GM12878 (cell line): ENCODE results near the gene SLC6A11. TPM values are rescaled to one million over a fixed set of nuclear protein-coding genes. Genes with fewer than 3 reads are reported as not detected.

Experiments
- ATAC-seq: fragments of 200-7000 bp; cut with Tn5 transposase; 3 replicates; pipeline ENCODE4 v1.9.1; 2020; ENCODE audit warnings: mild to moderate bottlenecking, moderate library complexity
- BruUV-seq: library from RNA; stranded (reverse); fragments of 400-500 nt; replicated peaks from 2 replicates; lab custom pipeline; 2021; lab: Mats Ljungman, UMichigan
- CTCF ChIA-PET: fragments of 300-600 bp; sonication (Branson Sonifier 250); formaldehyde crosslinking; extraction: SDS; loops from one replicate; lab custom pipeline; 2021; ENCODE audit warnings: inconsistent platforms; lab: Yijun Ruan, JAX
- POLR2A ChIA-PET: fragments of 350-600 bp; formaldehyde crosslinking; extraction: SDS; loops from one replicate; lab custom pipeline; 2021; ENCODE audit warnings: inconsistent platforms; lab: Charles Lee
- RAD21 ChIA-PET: fragments of 300-600 bp; sonication (Branson Sonifier 250); formaldehyde crosslinking; loops from one replicate; lab custom pipeline; 2023; ENCODE audit warnings: antibody characterized with exemption; ENCODE audit not compliant: unreplicated experiment; lab: Charles Lee
- SMC1A ChIA-PET: fragments of 300-600 bp; sonication (Branson Sonifier 250); formaldehyde crosslinking; loops from one replicate; lab custom pipeline; 2023; ENCODE audit not compliant: unreplicated experiment, uncharacterized antibody; lab: Charles Lee
- DNase-seq: peaks from one replicate; pipeline ENCODE4 v3.0.0-alpha.2; 2011; ENCODE audit warnings: low read depth, low spot score
- FAIRE-seq: peaks from 3 replicates; lab custom pipeline; 2011; peaks lifted over from hg19 to GRCh38; lab: Jason Lieb, UNC
- H2AFZ ChIP-seq: 2 replicates; pipeline ENCODE4 v1.6.0; 2011; ENCODE audit warnings: low read depth, low read length, control low read depth; ENCODE audit not compliant: control insufficient read depth
- H3K27ac ChIP-seq: 2 replicates; pipeline ENCODE4 v1.5.1; 2011; ENCODE audit warnings: control low read depth; ENCODE audit not compliant: control insufficient read depth, insufficient read depth
- H3K27me3 ChIP-seq, 2 experiments: replicated peaks in 1 of 2; 2 replicates each; pipeline versions ENCODE4 v1.6.0 to v1.6.1; 2011; ENCODE audit warnings: low read length in 1 of 2; ENCODE audit not compliant: control insufficient read depth in 2 of 2, insufficient read depth in 2 of 2
- H3K36me3 ChIP-seq, 2 experiments: 2 replicates each; pipeline ENCODE4 v1.5.1; 2011; ENCODE audit warnings: low read length in 1 of 2; ENCODE audit not compliant: control insufficient read depth in 2 of 2, insufficient read depth in 2 of 2
- H3K4me1 ChIP-seq: 2 replicates; pipeline ENCODE4 v1.6.1; 2011; ENCODE audit warnings: mild to moderate bottlenecking, low read length, moderate library complexity, mixed read lengths; ENCODE audit not compliant: control insufficient read depth, insufficient read depth
- H3K4me2 ChIP-seq: 2 replicates; pipeline ENCODE4 v1.6.0; 2011; ENCODE audit warnings: control low read depth; ENCODE audit not compliant: control insufficient read depth, insufficient read depth
- H3K4me3 ChIP-seq: fragments of 200-600 bp; sonication (generic); 2 replicates; pipeline ENCODE4 v1.5.1; 2016
- H3K79me2 ChIP-seq: 2 replicates; pipeline ENCODE4 v1.6.0; 2011; ENCODE audit warnings: low read length; ENCODE audit not compliant: control insufficient read depth, insufficient read depth
- H3K9ac ChIP-seq: 2 replicates; pipeline ENCODE4 v1.8.0; 2011; ENCODE audit warnings: low read length, control low read depth, mixed read lengths; ENCODE audit not compliant: control insufficient read depth, insufficient read depth
- H3K9me3 ChIP-seq: replicated peaks from 3 replicates; pipeline ENCODE4 v1.5.1; 2011; ENCODE audit warnings: mild to moderate bottlenecking, low read length; ENCODE audit not compliant: control insufficient read depth, insufficient read depth
- H4K20me1 ChIP-seq: 2 replicates; pipeline ENCODE4 v1.6.0; 2011; ENCODE audit not compliant: control insufficient read depth, insufficient read depth
- HDAC2 ChIP-seq: fragments of 200-600 bp; sonication (generic); IDR thresholded peaks from 2 replicates; pipeline ENCODE4 v1.6.1; 2017
- KLF5 ChIP-seq: fragments of 450-650 bp; IDR thresholded peaks from 2 replicates; pipeline ENCODE4 v1.6.1; 2014; ENCODE audit warnings: mild to moderate bottlenecking; ENCODE audit not compliant: partially characterized antibody
- MXI1 ChIP-seq: fragments of 150-350 bp; IDR thresholded peaks from 2 replicates; pipeline ENCODE4 v1.6.1; 2011; ENCODE audit warnings: low read depth, mild to moderate bottlenecking, inconsistent platforms, low read length, improper control_type of control experiment
- NFIC ChIP-seq: IDR thresholded peaks from 2 replicates; pipeline ENCODE4 v1.6.1; 2012; ENCODE audit warnings: low read depth, mild to moderate bottlenecking, inconsistent platforms, low read length, moderate library complexity
- SMAD1 ChIP-seq: fragments of 450-650 bp; IDR thresholded peaks from 2 replicates; pipeline ENCODE4 v1.6.1; 2018; ENCODE audit warnings: mild to moderate bottlenecking, low read depth; ENCODE audit not compliant: partially characterized antibody
- SREBF1 ChIP-seq: IDR thresholded peaks from 2 replicates; pipeline ENCODE4 v1.6.1; 2012; ENCODE audit warnings: mild to moderate bottlenecking, low read length
- SUPT20H ChIP-seq: IDR thresholded peaks from 2 replicates; pipeline ENCODE4 v1.6.1; 2011; ENCODE audit warnings: low read depth, mild to moderate bottlenecking, low read length, moderate library complexity, borderline replicate concordance; ENCODE audit not compliant: control insufficient read depth
- WGBS: methylation state at CpG from one replicate; pipeline ENCODE4 v1.1.6; 2016; ENCODE audit warnings: low lambda C conversion rate; ENCODE audit not compliant: insufficient replicate concordance, insufficient coverage; ENCODE audit errors: missing lambda C conversion rate; 5-methylcytosine and 5-hydroxymethylcytosine counted together
- in situ Hi-C: fragments of 300-500 bp; cut with MboI; formaldehyde crosslinking; loops from 9 replicates; pipeline ENCODE4 v1.14.3; 2018; ENCODE audit warnings: mixed read lengths
- intact Hi-C: fragments of 100-400 bp; cut with micrococcal nuclease; formaldehyde crosslinking; loops from one replicate; pipeline ENCODE4 v1.14.2; 2022; ENCODE audit not compliant: unreplicated experiment
- polyA plus RNA-seq, 11 experiments: library from polyadenylated mRNA; depleted of rRNA in 4 of 11; unstranded in 6 of 11; stranded (reverse) in 5 of 11; fragments of >200 nt; fragmentation: Nextera tagmentation in 4 of 11; fragmentation: Illumina TruSeq in 1 of 11; extraction: Ambion mirVana in 4 of 11; extraction: Trizol in 1 of 11; gene quantifications; 1 replicate in 1 of 11; 2 replicates in 10 of 11; pipeline versions ENCODE4 v1.2.1 to v1.2.3, GENCODE V29; 2011 to 2016; ENCODE audit warnings: inconsistent platforms in 2 of 11, missing spikeins in 2 of 11, low read depth in 1 of 11
- total RNA-seq, 4 experiments: library from RNA; depleted of rRNA in 3 of 4; stranded (reverse); fragments of >200 nt in 3 of 4; fragmentation: Illumina TruSeq in 1 of 4; extraction: Trizol in 1 of 4; gene quantifications; 2 replicates each; pipeline versions ENCODE4 v1.2.1 to v1.2.3, GENCODE V29; 2013 to 2021
- TF ChIP-seq, protein P1 (sequence below): fragments of 450-650 bp; IDR thresholded peaks from 2 replicates; pipeline ENCODE4 v1.6.1; 2017; ENCODE audit warnings: mild to moderate bottlenecking, low read depth, inconsistent platforms; ENCODE audit not compliant: poor library complexity, severe bottlenecking
- TF ChIP-seq, protein P2 (sequence below): fragments of 450-650 bp; IDR thresholded peaks from 2 replicates; pipeline ENCODE4 v1.6.1; 2016; ENCODE audit warnings: mild to moderate bottlenecking, moderate library complexity, borderline replicate concordance
- TF ChIP-seq, protein P3 (sequence below): IDR thresholded peaks from 2 replicates; pipeline ENCODE4 v1.6.1; 2012; ENCODE audit warnings: low read depth, low read length, improper control_type of control experiment

Gene SLC6A11
- total and polyA plus RNA-seq, 10 of the 15 experiments (the other 5 are each of a cell fraction or from before 2014, with no cell fraction given) = not detected

DNA sequence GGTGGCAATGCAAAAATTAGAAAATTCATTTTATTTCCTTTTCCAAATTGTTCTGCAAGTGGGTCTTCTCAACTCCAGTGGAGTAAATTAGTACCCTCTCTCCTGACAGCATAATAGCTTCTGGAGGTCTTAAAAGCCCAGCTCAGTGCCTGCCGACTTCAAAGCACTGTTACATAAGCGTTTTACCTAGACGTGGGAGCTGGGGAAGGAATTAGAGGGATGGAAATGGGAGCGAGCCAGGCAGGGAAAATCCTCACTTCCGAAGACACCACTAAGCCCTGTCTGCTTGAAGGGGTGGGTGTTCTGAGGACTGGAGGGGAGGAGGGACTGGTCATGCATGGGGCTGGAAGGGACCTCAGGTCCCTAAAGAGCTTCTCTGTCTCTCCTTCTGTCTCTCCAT lies 99.3 kb downstream of the SLC6A11 start:
- no peaks in the 10 kb centered on the region for H3K9me3 ChIP-seq
- H3K36me3 ChIP-seq = no peaks in the 10 kb centered on the region
- H3K4me2 ChIP-seq = no peak overlapping the region
- H3K79me2 ChIP-seq = no peaks in the 10 kb centered on the region
- H3K9ac ChIP-seq = no peak overlapping the region
- in situ Hi-C loops (no loop called here), intact Hi-C loops (no loop called here)
- DNase-seq (no peak), ATAC-seq (no peak), FAIRE-seq (no peak)
- no peak overlapping the region for H3K27ac ChIP-seq
- no TSS peak for BruUV-seq
- H2AFZ ChIP-seq = no peak overlapping the region
- SMC1A ChIA-PET = no interaction called here
- H3K27me3 ChIP-seq = peaks cover 0 to 4% of the 10 kb centered on the region in 2 experiments; a peak in 1 of 4 replicates
- no peak for TF ChIP-seq SREBF1
- TF ChIP-seq, protein P1, sequence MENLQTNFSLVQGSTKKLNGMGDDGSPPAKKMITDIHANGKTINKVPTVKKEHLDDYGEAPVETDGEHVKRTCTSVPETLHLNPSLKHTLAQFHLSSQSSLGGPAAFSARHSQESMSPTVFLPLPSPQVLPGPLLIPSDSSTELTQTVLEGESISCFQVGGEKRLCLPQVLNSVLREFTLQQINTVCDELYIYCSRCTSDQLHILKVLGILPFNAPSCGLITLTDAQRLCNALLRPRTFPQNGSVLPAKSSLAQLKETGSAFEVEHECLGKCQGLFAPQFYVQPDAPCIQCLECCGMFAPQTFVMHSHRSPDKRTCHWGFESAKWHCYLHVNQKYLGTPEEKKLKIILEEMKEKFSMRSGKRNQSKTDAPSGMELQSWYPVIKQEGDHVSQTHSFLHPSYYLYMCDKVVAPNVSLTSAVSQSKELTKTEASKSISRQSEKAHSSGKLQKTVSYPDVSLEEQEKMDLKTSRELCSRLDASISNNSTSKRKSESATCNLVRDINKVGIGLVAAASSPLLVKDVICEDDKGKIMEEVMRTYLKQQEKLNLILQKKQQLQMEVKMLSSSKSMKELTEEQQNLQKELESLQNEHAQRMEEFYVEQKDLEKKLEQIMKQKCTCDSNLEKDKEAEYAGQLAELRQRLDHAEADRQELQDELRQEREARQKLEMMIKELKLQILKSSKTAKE = no peak
- TF ChIP-seq HDAC2 = no peak
- no peak for TF ChIP-seq KLF5
- TF ChIP-seq NFIC = no peak
- TF ChIP-seq SUPT20H = no peak
- TF ChIP-seq, protein P2, sequence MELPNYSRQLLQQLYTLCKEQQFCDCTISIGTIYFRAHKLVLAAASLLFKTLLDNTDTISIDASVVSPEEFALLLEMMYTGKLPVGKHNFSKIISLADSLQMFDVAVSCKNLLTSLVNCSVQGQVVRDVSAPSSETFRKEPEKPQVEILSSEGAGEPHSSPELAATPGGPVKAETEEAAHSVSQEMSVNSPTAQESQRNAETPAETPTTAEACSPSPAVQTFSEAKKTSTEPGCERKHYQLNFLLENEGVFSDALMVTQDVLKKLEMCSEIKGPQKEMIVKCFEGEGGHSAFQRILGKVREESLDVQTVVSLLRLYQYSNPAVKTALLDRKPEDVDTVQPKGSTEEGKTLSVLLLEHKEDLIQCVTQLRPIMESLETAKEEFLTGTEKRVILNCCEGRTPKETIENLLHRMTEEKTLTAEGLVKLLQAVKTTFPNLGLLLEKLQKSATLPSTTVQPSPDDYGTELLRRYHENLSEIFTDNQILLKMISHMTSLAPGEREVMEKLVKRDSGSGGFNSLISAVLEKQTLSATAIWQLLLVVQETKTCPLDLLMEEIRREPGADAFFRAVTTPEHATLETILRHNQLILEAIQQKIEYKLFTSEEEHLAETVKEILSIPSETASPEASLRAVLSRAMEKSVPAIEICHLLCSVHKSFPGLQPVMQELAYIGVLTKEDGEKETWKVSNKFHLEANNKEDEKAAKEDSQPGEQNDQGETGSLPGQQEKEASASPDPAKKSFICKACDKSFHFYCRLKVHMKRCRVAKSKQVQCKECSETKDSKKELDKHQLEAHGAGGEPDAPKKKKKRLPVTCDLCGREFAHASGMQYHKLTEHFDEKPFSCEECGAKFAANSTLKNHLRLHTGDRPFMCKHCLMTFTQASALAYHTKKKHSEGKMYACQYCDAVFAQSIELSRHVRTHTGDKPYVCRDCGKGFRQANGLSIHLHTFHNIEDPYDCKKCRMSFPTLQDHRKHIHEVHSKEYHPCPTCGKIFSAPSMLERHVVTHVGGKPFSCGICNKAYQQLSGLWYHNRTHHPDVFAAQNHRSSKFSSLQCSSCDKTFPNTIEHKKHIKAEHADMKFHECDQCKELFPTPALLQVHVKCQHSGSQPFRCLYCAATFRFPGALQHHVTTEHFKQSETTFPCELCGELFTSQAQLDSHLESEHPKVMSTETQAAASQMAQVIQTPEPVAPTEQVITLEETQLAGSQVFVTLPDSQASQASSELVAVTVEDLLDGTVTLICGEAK = no peak
- TF ChIP-seq, protein P3, sequence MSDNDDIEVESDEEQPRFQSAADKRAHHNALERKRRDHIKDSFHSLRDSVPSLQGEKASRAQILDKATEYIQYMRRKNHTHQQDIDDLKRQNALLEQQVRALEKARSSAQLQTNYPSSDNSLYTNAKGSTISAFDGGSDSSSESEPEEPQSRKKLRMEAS = no peak
- TF ChIP-seq MXI1 = no peak
- no peak for TF ChIP-seq SMAD1
- H3K4me1 ChIP-seq = no peaks in the 10 kb centered on the region
- WGBS = 10% methylated on average over 5 of the region's 5 CpGs
- H4K20me1 ChIP-seq = no peaks in the 10 kb centered on the region
- CTCF ChIA-PET = no interaction called here
- H3K4me3 ChIP-seq = no peak overlapping the region
- POLR2A ChIA-PET = no interaction called here
- RAD21 ChIA-PET = no interaction called here
